Choroid plexus epithelial cell (primary cell): ENCODE data around the gene RASD2.

Source experiments
- DNase-seq: peaks from one replicate; pipeline ENCODE4 v3.0.0-alpha.2; 2010; ENCODE audit warnings: low read depth
- H3K4me3 ChIP-seq: 2 replicates; pipeline ENCODE4 v1.5.1; 2011; ENCODE audit warnings: low read depth, mild to moderate bottlenecking, control low read depth, low read length, moderate library complexity
- CTCF ChIP-seq: conservative IDR thresholded peaks from 2 replicates; pipeline ENCODE4 v1.5.1; 2011; ENCODE audit warnings: low read depth, mild to moderate bottlenecking, control low read depth, inconsistent platforms, low read length, moderate library complexity

The RASD2 gene

GRCh38 chr22:35589756-35590093 is 49.1 kb downstream of the RASD2 start:
- H3K4me3 ChIP-seq, result no peak overlapping the region
- no peak for DNase-seq
- no peak for TF ChIP-seq CTCF

GRCh38 chr22:35590634-35591295 is 50.1 kb downstream of the RASD2 start:
- no peak for DNase-seq
- no peak for TF ChIP-seq CTCF
- no peak overlapping the region for H3K4me3 ChIP-seq

- TF ChIP-seq CTCF, result no peak
- DNase-seq, result no peak
- H3K4me3 ChIP-seq, result no peak overlapping the region
These were observed 51.2 kb downstream of the RASD2 start for GRCh38 chr22:35591714-35592417.

- DNase-seq, result peak; percentile 11
- TF ChIP-seq CTCF, result no peak
- H3K4me3 ChIP-seq, result no peak overlapping the region
These were observed 51.9 kb downstream of the RASD2 start for GRCh38 chr22:35592418-35592967.

GRCh38 chr22:35593071-35593890 is 52.6 kb downstream of the RASD2 start:
- DNase-seq, result no peak

More at GRCh38 chr22:35593071-35593890, 52.6 kb downstream of the RASD2 start:
- no peak overlapping the region for H3K4me3 ChIP-seq
- no peak for TF ChIP-seq CTCF
